Measurements from ENCODE around the gene RMDN2.
"Not testable (repeated sequence)": the region's sequence is repeated elsewhere in the genome, so short reads cannot be mapped to it uniquely, and the experiment has no call there.

Gene RMDN2

DNA sequence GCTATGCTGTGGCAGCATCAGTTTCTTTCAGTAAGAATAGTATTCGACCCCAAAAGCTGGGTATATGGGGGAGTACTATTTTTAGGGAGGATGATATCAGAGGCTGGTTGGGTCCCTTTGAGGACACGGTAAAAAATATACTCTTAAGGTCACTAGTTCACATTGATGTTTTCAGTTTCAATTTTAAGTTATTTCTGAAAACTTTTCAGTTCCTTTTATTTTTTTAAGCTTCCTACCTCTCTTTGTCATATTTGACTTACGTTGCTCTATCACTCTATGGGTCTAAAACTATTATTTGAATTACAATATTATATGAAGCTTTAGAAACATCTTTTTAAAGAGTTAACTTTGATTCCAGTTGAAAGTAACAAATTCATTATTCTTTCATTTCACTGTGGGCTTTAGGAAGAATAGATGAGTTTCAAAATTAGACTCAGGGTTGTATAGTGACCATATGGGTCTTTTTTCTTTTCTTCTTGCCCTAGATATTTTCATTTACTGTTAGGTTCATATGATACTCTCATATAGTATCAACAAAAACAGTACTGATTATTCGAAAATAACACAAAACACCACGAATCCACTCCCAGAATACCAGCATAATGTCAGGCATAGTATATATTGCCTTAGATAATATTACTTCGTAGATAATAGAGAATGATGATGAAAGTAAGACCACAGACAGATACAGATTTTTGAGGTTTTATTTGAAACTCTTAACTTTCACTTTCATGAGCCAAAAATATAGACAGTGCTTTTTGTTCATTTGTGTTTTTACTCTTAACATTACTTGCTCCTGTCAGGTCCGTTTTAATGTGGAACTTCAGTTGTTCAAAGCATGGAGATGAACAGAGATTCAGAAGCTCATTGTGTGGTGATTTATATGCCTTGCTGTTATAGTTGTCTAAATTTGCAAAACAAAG lies 9.8 kb downstream of the RMDN2 start:
- no peak for DNase-seq (ENCODE audit: low read depth in 2 of 2)

GRCh38 chr2:37937568-37937967 lies 12.5 kb downstream of the RMDN2 start:
- not testable (repeated sequence) for DNase-seq (ENCODE audit: low read depth in 2 of 2)

GRCh38 chr2:37941267-37941666 lies 16.2 kb downstream of the RMDN2 start:
- DNase-seq (ENCODE audit: low read depth in 2 of 2) = not testable (repeated sequence)

GRCh38 chr2:37944268-37944667 lies 19.2 kb downstream of the RMDN2 start:
- DNase-seq (ENCODE audit: low read depth in 2 of 2) = no peak

DNA sequence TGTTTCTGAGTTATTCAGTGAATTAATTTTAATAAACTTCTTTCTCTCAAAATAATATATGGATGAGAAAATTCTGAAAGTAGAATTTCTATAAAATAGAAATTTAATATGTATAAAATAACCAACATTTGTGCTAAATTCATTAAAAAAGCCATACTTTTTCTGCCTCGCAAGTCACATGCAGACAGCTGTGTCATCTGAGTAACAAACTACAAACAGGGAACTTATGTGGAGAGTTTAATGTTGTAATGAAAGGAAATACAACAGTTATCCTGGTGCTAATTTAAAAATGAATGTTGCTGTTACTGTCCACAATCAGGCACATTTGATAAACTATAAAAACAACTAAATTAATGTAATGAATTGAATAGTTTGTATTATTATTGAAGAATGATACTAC lies 22.2 kb downstream of the RMDN2 start:
- DNase-seq (ENCODE audit: low read depth in 2 of 2) = no peak

- DNase-seq (ENCODE audit: low read depth in 2 of 2) = not testable (repeated sequence)
These were observed 37.1 kb downstream of the RMDN2 start for GRCh38 chr2:37962018-37962739.

DNA sequence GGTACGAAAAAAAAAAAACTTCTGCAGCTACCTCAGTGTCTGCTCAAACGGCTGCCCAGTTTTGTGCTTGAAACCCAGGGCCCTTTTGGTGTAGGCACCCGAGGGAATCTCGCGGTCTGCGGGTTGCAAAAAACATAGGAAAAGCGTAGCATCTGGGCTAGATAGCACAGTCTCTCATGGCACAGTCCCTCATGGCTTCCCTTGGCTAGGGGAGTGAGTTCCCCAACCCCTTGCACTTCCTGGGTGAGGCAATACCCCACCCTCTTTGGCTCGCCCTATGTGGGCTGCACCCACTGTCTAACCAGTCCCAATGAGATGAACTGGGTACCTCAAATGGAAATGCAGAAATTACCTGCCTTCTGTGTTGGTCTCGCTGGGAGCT lies 37.6 kb downstream of the RMDN2 start:
- not testable (repeated sequence) for DNase-seq (ENCODE audit: low read depth in 2 of 2)

GRCh38 chr2:37963901-37964300 lies 38.8 kb downstream of the RMDN2 start:
- not testable (repeated sequence) for DNase-seq (ENCODE audit: low read depth in 2 of 2)

DNA sequence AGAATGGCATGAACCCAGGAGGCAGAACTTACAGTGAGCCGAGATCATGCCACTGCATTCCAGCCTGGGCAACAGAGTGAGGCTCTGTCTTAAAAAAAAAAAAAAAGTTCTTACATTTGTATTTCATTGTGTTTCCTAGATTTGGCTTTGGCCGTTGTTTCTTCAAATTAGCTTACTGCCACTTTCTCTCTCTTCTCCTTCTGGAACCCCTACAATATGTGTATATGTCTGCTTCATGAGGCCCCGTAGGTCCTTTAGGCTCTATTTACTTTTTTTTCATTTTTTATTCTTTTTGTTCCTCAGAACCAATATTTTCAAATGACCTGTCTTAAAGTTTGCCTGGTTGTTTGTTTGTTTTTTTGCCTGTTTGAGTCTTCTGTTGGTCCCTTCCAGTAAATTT lies 41.2 kb downstream of the RMDN2 start:
- no peak for DNase-seq (ENCODE audit: low read depth in 2 of 2)

- DNase-seq (ENCODE audit: low read depth in 2 of 2) = no peak
These were observed 44.6 kb downstream of the RMDN2 start for GRCh38 chr2:37969731-37970130.

- DNase-seq (ENCODE audit: low read depth in 2 of 2) = no peak
These were observed 46.9 kb downstream of the RMDN2 start for GRCh38 chr2:37971971-37972370.

DNA sequence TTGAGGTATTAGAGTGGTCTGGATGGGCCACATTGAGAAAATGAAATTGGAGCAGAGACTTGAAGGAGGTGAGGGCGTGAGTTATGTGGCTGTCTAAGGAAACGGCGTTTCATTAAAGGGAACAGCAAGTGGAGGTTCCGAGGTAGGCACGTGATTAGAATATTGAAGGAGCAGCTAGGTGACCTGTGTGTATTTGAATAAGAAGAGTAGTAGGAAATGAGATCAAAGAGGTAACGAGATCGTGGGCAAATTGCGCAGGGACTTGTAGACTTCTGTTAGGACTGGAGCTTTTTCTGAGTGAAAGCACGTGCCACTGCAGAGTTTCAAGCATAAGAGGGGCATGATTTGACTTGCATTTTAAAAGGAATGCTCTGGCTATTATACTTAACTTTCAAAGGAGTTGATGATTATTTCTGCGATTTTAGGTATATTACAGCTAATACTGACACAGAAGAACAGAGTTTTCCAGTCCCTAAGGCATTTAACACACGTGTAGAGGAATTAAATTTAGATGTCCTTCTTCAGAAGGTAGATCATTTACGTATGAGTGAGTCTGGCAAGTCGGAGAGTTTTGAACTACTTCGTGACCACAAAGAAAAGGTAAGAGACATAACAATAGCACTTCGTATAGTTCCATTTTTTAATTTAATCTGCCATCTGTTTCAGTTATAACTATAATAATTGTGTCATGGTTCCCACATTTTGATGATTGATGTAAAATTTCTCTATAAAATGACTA lies 48.7 kb downstream of the RMDN2 start:
- DNase-seq (ENCODE audit: low read depth in 2 of 2) = no peak

GRCh38 chr2:37975808-37976207 lies 50.7 kb downstream of the RMDN2 start:
- DNase-seq (ENCODE audit: low read depth in 2 of 2) = no peak

DNA sequence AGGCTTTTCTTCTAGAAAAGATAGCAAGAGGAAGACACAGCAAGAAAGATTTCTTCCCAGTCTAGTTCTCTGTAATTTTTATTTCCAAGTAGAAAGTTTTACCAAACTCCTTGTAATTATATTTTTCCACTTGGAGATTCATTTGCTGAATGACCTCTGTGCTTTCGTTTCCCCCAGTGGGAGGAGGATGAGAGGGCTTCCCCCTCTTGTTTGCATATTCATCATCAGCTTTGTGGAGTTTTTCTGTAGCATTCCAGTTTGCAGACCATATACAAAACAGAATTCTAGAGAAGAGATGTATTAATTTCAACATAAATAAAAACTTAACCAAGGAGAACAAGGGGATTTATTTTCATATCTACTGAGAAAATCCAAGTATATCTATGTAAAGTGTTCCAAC lies 51.3 kb downstream of the RMDN2 start:
- DNase-seq (ENCODE audit: low read depth in 2 of 2) = no peak

DNA sequence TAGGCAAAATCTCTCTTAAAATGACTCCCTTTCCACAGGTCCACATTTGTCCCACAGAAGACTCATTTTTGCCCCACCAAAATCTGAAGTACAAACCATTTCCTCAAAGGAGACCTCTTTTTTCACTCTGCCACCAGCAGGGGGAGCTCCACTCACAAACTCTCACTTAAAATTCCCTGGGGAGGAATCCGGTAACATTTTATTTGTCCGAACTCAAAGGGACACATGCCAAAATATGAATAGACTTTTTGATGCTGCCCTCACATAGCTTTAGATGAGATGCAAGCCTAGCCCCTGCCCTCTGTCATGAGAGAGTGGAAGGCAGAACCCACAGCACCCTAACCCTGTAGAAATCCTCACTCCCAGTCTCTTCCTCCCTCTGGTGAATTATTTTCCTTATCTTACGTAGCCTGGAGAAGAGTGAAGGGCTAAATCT lies 57.1 kb downstream of the RMDN2 start:
- peak; percentile 33 to 56 for DNase-seq (ENCODE audit: low read depth in 2 of 2)

GRCh38 chr2:37982847-37983246 lies 57.8 kb downstream of the RMDN2 start:
- DNase-seq (ENCODE audit: low read depth in 2 of 2) = no peak

DNA sequence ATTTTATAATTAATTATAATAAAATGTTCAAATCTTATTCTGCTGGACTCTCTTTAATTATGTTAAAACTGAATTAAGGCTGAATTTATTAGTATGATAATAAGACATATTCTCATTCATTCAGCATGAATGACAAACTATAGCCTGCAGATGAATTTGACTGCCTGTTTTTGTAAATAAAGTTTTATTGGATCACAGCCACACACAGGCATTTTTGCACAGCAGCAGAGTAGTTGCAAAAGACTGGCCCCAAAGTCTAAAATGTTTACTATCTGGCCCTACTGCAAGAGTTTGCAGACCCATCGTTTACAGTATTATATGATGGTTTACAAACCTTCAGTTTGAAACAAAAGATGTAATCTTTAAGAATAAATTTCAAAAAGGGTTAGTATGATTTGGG lies 58.6 kb downstream of the RMDN2 start:
- DNase-seq (ENCODE audit: low read depth in 2 of 2) = no peak

DNA sequence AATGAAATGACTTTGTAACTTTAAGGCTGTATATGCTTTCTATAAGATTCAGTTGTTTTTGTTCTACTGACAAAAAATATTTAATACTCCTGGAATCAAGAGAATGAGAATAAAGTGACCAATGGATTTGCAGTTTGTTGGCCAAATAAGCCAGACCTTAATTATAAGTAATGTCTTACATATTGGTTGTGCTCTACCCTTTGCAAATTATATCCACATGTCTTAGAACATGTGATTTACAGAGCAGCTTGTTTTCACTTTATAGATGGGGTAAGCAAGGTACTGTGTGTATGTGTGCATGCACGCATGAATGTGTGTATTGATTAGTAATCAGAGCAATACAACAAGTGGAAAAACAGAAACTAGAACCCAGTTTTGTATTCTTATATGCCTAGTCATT lies 59.1 kb downstream of the RMDN2 start:
- no peak for DNase-seq (ENCODE audit: low read depth in 2 of 2)

DNA sequence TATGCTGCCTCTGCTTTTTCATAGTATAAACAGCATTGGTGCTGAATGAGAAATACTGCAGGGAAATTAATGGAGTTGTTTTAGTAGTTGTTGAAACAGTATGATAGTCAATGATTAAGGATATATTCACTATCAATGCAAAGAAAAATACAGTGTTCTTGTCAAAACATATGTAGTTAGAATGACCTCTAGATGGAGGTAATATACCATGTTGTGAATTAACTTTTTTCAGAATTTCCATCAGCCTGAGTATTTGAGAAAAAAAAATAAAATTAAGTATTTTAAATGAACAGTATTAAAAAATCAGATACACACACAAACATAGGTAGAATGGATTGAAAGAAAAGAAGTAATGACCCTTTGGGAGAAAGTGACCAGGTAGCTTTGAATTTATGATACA lies 59.5 kb downstream of the RMDN2 start:
- DNase-seq (ENCODE audit: low read depth in 2 of 2) = no peak

GRCh38 chr2:37985333-37985732 lies 60.2 kb downstream of the RMDN2 start:
- DNase-seq (ENCODE audit: low read depth in 2 of 2) = no peak

GRCh38 chr2:37987098-37987775 lies 62.1 kb downstream of the RMDN2 start:
- DNase-seq (ENCODE audit: low read depth in 2 of 2) = no peak

- no peak for DNase-seq (ENCODE audit: low read depth in 2 of 2)
These were observed 67.5 kb downstream of the RMDN2 start for GRCh38 chr2:37992601-37993000.
